Astrocyte (in vitro differentiated cells and primary cell): ENCODE measurements around the gene PACSIN1. TPM values are rescaled to one million over a fixed set of nuclear protein-coding genes. Genes with fewer than 3 reads are reported as not detected.

Experiments
- DNase-seq: peaks from one replicate; pipeline ENCODE4 v3.0.0-alpha.2; 2010; ENCODE audit warnings: low read depth
- FAIRE-seq: peaks from 2 replicates; lab custom pipeline; 2011; peaks lifted over from hg19 to GRCh38; lab: Jason Lieb, UNC
- H2AFZ ChIP-seq: 2 replicates; pipeline ENCODE4 v1.6.0; 2012; ENCODE audit warnings: low read depth, low read length, inconsistent platforms
- H3K27ac ChIP-seq: 2 replicates; pipeline ENCODE4 v1.5.1; 2011; ENCODE audit warnings: low read depth, low read length, inconsistent platforms
- H3K27me3 ChIP-seq: 2 replicates; pipeline ENCODE4 v1.6.0; 2011; ENCODE audit warnings: low read length, inconsistent platforms; ENCODE audit not compliant: insufficient read depth
- H3K36me3 ChIP-seq: 2 replicates; pipeline ENCODE4 v1.5.1; 2011; ENCODE audit warnings: low read length, inconsistent platforms; ENCODE audit not compliant: insufficient read depth
- H3K4me1 ChIP-seq: 2 replicates; pipeline ENCODE4 v1.5.1; 2011; ENCODE audit warnings: low read length, inconsistent platforms; ENCODE audit not compliant: insufficient read depth
- H3K4me2 ChIP-seq: 2 replicates; pipeline ENCODE4 v1.6.0; 2012; ENCODE audit warnings: low read length, inconsistent platforms
- H3K4me3 ChIP-seq: 2 replicates; pipeline ENCODE4 v1.5.1; 2011; ENCODE audit warnings: low read depth, mild to moderate bottlenecking, low read length, inconsistent platforms; ENCODE audit not compliant: insufficient read depth
- H3K79me2 ChIP-seq: 2 replicates; pipeline ENCODE4 v1.6.0; 2012; ENCODE audit warnings: mild to moderate bottlenecking, low read length, inconsistent platforms; ENCODE audit not compliant: insufficient read depth
- H3K9ac ChIP-seq: 2 replicates; pipeline ENCODE4 v1.6.0; 2012; ENCODE audit warnings: mild to moderate bottlenecking, low read length, inconsistent platforms
- H3K9me3 ChIP-seq: 2 replicates; pipeline ENCODE4 v1.5.1; 2012; ENCODE audit warnings: low read depth, mild to moderate bottlenecking, low read length, inconsistent platforms; ENCODE audit not compliant: insufficient read depth
- H4K20me1 ChIP-seq: 2 replicates; pipeline ENCODE4 v1.6.0; 2012; ENCODE audit warnings: low read length, inconsistent platforms; ENCODE audit not compliant: insufficient read depth
- H3K27ac Mint-ChIP-seq: one replicate; pipeline ENCODE4 v1.8.0; 2021; ENCODE audit warnings: mild to moderate bottlenecking, mixed read lengths; ENCODE audit not compliant: unreplicated experiment
- H3K27me3 Mint-ChIP-seq: one replicate; pipeline ENCODE4 v1.8.0; 2021; ENCODE audit warnings: low read depth, mixed read lengths; ENCODE audit not compliant: unreplicated experiment
- H3K36me3 Mint-ChIP-seq: one replicate; pipeline ENCODE4 v1.8.0; 2021; ENCODE audit warnings: low read depth, mixed read lengths; ENCODE audit not compliant: unreplicated experiment
- H3K4me1 Mint-ChIP-seq: one replicate; pipeline ENCODE4 v1.8.0; 2021; ENCODE audit warnings: low read depth, mixed read lengths; ENCODE audit not compliant: unreplicated experiment
- H3K4me3 Mint-ChIP-seq: one replicate; pipeline ENCODE4 v1.8.0; 2021; ENCODE audit warnings: mild to moderate bottlenecking, moderate library complexity, mixed read lengths; ENCODE audit not compliant: unreplicated experiment
- H3K9me3 Mint-ChIP-seq: one replicate; pipeline ENCODE4 v1.8.0; 2021; ENCODE audit warnings: mild to moderate bottlenecking, mixed read lengths; ENCODE audit not compliant: unreplicated experiment
- CTCF ChIP-seq: IDR thresholded peaks from 2 replicates; pipeline ENCODE4 v1.5.1; 2011; ENCODE audit warnings: low read depth, mild to moderate bottlenecking, inconsistent platforms, low read length, moderate library complexity; ENCODE audit not compliant: insufficient read depth
- EZH2 ChIP-seq: IDR thresholded peaks from 2 replicates; pipeline ENCODE4 v1.6.1; 2012; ENCODE audit warnings: mild to moderate bottlenecking, low read length, inconsistent platforms; ENCODE audit not compliant: insufficient read depth
- total RNA-seq: library from RNA; stranded (reverse); gene quantifications from 2 replicates; pipeline ENCODE4 v1.2.1, GENCODE V29; 2021

Gene PACSIN1
- total RNA-seq, 1 donor from 2014 or later = 0.32 TPM

GRCh38 chr6:34435916-34436315 lies 30.0 kb upstream of the PACSIN1 start:
- no peaks in the 10 kb centered on the region for H3K27me3 ChIP-seq
- H3K9me3 ChIP-seq = peaks cover 3% of the 10 kb centered on the region
- H3K27ac ChIP-seq = no peak overlapping the region
- no peak for DNase-seq
- H3K27me3 Mint-ChIP-seq = no peaks in the 10 kb centered on the region
- H3K36me3 ChIP-seq = no peaks in the 10 kb centered on the region
- no peak overlapping the region for H3K27ac Mint-ChIP-seq
- FAIRE-seq = no peak
- H3K9me3 Mint-ChIP-seq = peaks cover 8% of the 10 kb centered on the region
- no peak overlapping the region for H3K4me3 ChIP-seq
- H3K79me2 ChIP-seq = no peaks in the 10 kb centered on the region
- no peaks in the 10 kb centered on the region for H3K4me1 Mint-ChIP-seq
- H3K9ac ChIP-seq = no peak overlapping the region
- TF ChIP-seq EZH2 (no peak), CTCF (no peak)
- H2AFZ ChIP-seq = no peak overlapping the region
- no peaks in the 10 kb centered on the region for H3K4me1 ChIP-seq
- no peaks in the 10 kb centered on the region for H3K36me3 Mint-ChIP-seq
- H3K4me3 Mint-ChIP-seq = no peak overlapping the region
- no peak overlapping the region for H3K4me2 ChIP-seq
- no peaks in the 10 kb centered on the region for H4K20me1 ChIP-seq

DNA sequence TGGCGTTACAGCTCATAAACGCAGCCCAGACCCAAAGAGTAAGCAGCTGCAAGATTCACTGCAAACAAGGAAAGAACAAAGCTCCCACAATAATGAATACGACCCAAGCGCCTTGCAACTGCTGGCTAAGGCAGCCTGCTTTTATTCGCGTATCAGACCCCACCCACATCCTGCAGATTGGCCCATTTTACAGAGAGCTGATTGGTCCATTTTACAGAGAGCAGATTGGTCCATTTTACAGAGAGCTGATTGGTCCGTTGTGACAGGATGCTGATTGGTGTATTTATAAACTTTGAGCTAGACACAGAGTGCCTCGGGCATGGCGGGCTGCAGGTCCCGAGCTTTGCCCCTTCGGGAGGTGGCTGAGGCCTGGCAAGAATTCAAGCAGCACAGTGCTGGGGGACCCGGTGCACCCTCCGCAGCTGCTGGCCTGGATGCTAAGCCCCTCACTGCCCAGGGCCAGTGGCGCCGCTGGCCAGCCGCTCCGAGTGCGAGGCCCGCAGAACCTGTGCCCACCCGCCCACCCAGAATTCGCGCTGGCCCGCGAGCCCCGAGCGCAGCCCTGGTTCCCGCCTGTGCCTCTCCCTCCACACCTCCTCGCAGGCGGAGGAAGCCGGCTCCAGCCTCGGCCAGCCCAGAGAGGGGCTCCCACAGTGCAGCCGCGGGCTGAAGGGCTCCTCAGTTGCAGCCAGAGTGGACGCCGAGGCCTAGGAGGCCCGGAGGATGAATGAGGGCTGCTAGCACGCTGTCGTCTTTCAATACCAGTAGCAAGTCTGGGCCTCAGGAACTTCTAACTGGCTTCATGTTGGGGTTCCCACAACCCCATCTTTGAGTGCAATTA lies 28.9 kb upstream of the PACSIN1 start:
- H2AFZ ChIP-seq = no peak overlapping the region
- Mint-ChIP-seq H3K4me1 (no peaks in the 10 kb centered on the region), H3K27me3 (no peaks in the 10 kb centered on the region), H3K4me3 (no peak overlapping the region), H3K27ac (no peak overlapping the region), H3K9me3 (peaks cover 2% of the 10 kb centered on the region), H3K36me3 (no peaks in the 10 kb centered on the region)
- no peaks in the 10 kb centered on the region for H3K79me2 ChIP-seq
- DNase-seq = no peak
- H3K4me2 ChIP-seq = no peak overlapping the region
- TF ChIP-seq CTCF (no peak), EZH2 (no peak)
- no peaks in the 10 kb centered on the region for H3K36me3 ChIP-seq
- FAIRE-seq = no peak
- no peak overlapping the region for H3K4me3 ChIP-seq
- H3K27me3 ChIP-seq = no peaks in the 10 kb centered on the region
- H4K20me1 ChIP-seq = no peaks in the 10 kb centered on the region
- H3K27ac ChIP-seq = no peak overlapping the region
- no peaks in the 10 kb centered on the region for H3K4me1 ChIP-seq
- H3K9me3 ChIP-seq = no peaks in the 10 kb centered on the region
- H3K9ac ChIP-seq = no peak overlapping the region

DNA sequence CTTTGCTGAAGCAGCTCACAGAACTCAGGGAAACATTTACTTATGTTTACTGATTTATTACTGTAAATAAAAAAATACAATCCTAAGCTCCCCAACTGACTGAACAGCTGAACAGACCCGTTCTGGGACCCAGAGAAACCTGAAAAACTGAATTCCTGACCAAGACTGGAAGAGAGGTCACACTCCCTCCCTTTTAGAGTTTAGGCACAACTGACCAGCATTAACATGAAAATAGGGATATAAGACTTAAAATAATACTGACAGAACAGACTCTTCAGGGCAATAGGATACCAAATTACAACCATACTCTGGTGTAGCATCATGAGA lies 28.3 kb upstream of the PACSIN1 start:
- no peaks in the 10 kb centered on the region for H3K4me1 ChIP-seq
- Mint-ChIP-seq H3K27ac (no peak overlapping the region), H3K27me3 (no peaks in the 10 kb centered on the region), H3K9me3 (peaks cover 2% of the 10 kb centered on the region), H3K4me3 (no peak overlapping the region), H3K36me3 (no peaks in the 10 kb centered on the region), H3K4me1 (no peaks in the 10 kb centered on the region)
- no peak overlapping the region for H3K27ac ChIP-seq
- no peaks in the 10 kb centered on the region for H3K79me2 ChIP-seq
- H3K4me3 ChIP-seq = no peak overlapping the region
- H4K20me1 ChIP-seq = no peaks in the 10 kb centered on the region
- H3K9me3 ChIP-seq = no peaks in the 10 kb centered on the region
- H2AFZ ChIP-seq = no peak overlapping the region
- TF ChIP-seq EZH2 (no peak), CTCF (no peak)
- H3K27me3 ChIP-seq = no peaks in the 10 kb centered on the region
- DNase-seq (no peak), FAIRE-seq (no peak)
- no peak overlapping the region for H3K9ac ChIP-seq
- no peaks in the 10 kb centered on the region for H3K36me3 ChIP-seq
- no peak overlapping the region for H3K4me2 ChIP-seq
